ENCODE data around the gene PCYT2. TPM values are rescaled to one million over a fixed set of nuclear protein-coding genes. Genes with fewer than 3 reads are reported as not detected.

PCYT2 gene
- total RNA-seq (28.6 TPM), polyA plus RNA-seq (10 to 100 TPM; 25.6 to 30.9 (median 26.8) TPM)

- Histone ChIP-seq H3K27me3 (ENCODE audit: control insufficient read depth, insufficient read depth, low read length) (no peaks in the 10 kb centered on the region), H3K36me3 (ENCODE audit: control insufficient read depth, insufficient read depth, low read length) (peaks cover 36% of the 10 kb centered on the region), H3K9me3 (ENCODE audit: control insufficient read depth in 2 of 2, low read length in 2 of 2) (no peaks in the 10 kb centered on the region), H3K4me1 (ENCODE audit: control insufficient read depth, insufficient read depth, low read length, poor library complexity, severe bottlenecking) (peaks cover 24% of the 10 kb centered on the region), H3K27ac (ENCODE audit: insufficient read depth, low read length, poor library complexity, severe bottlenecking) (peak within 1 kb of the TSS; percentile 63), H3K4me3 (ENCODE audit: low read depth, low read length) (peak within 1 kb of the TSS; percentile 65)
- H3K27ac Mint-ChIP-seq: peak within 1 kb of the TSS in 1 of 3 donors; percentile 78
- DNase-seq: peak; percentile 91 to 94 (median 93)
- peaks cover 0 to 21% (median 5%) of the 10 kb centered on the region in 4 donors for H3K4me1 Mint-ChIP-seq
- ATAC-seq (ENCODE audit: low read depth in 2 of 2): peak; percentile 92 to 94
- no peaks in the 10 kb centered on the region for H3K9me3 Mint-ChIP-seq
- peak within 1 kb of the TSS; percentile 82 to 88 (median 87) for H3K4me3 Mint-ChIP-seq
- no peaks in the 10 kb centered on the region for H3K27me3 Mint-ChIP-seq
- peaks cover 9% of the 10 kb centered on the region for H3K36me3 Mint-ChIP-seq
Observed at GRCh38 chr17:81911277-81911961, at the start of gene PCYT2. TSS of gene PCYT2 (minus strand) at chr17:81911399. CDS start at chr17:81911355, 44 bp downstream.

GRCh38 chr17:81960130-81960958 is 49.1 kb upstream of the PCYT2 start:
- ATAC-seq (ENCODE audit: low read depth in 2 of 2): no peak
- Mint-ChIP-seq H3K9me3 (peaks cover 0 to 1% (median 0%) of the 10 kb centered on the region in 7 donors), H3K4me3 (peak overlapping the region in 2 of 4 donors; percentile 29 to 63), H3K36me3 (no peaks in the 10 kb centered on the region), H3K27me3 (peaks cover 26% of the 10 kb centered on the region), H3K27ac (no peak overlapping the region), H3K4me1 (peaks cover 0 to 13% (median 0%) of the 10 kb centered on the region in 4 donors)
- H3K9me3 ChIP-seq (ENCODE audit: control insufficient read depth in 2 of 2, low read length in 2 of 2): no peaks in the 10 kb centered on the region
- no peak overlapping the region for H3K27ac ChIP-seq (ENCODE audit: insufficient read depth, low read length, poor library complexity, severe bottlenecking)
- H3K4me1 ChIP-seq (ENCODE audit: control insufficient read depth, insufficient read depth, low read length, poor library complexity, severe bottlenecking): peaks cover 22% of the 10 kb centered on the region
- no peak for DNase-seq
- H3K27me3 ChIP-seq (ENCODE audit: control insufficient read depth, insufficient read depth, low read length): peaks cover 5% of the 10 kb centered on the region
- no peaks in the 10 kb centered on the region for H3K36me3 ChIP-seq (ENCODE audit: control insufficient read depth, insufficient read depth, low read length)
- H3K4me3 ChIP-seq (ENCODE audit: low read depth, low read length): no peak overlapping the region

GRCh38 chr17:81959362-81960129 is 48.3 kb upstream of the PCYT2 start:
- ATAC-seq (ENCODE audit: low read depth in 2 of 2): peak; percentile 93 to 94
- Mint-ChIP-seq H3K36me3 (no peaks in the 10 kb centered on the region), H3K27ac (no peak overlapping the region), H3K4me3 (peak overlapping the region in 3 of 4 donors; percentile 52 to 76 (median 70)), H3K4me1 (peaks cover 0 to 13% (median 0%) of the 10 kb centered on the region in 4 donors), H3K27me3 (peaks cover 26% of the 10 kb centered on the region), H3K9me3 (peaks cover 0 to 1% (median 0%) of the 10 kb centered on the region in 7 donors)
- Histone ChIP-seq H3K27me3 (ENCODE audit: control insufficient read depth, insufficient read depth, low read length) (peaks cover 5% of the 10 kb centered on the region), H3K27ac (ENCODE audit: insufficient read depth, low read length, poor library complexity, severe bottlenecking) (no peak overlapping the region), H3K9me3 (ENCODE audit: control insufficient read depth in 2 of 2, low read length in 2 of 2) (no peaks in the 10 kb centered on the region), H3K4me1 (ENCODE audit: control insufficient read depth, insufficient read depth, low read length, poor library complexity, severe bottlenecking) (peaks cover 22% of the 10 kb centered on the region), H3K4me3 (ENCODE audit: low read depth, low read length) (no peak overlapping the region), H3K36me3 (ENCODE audit: control insufficient read depth, insufficient read depth, low read length) (no peaks in the 10 kb centered on the region)
- peak; percentile 67 to 85 (median 79) for DNase-seq

GRCh38 chr17:81958633-81959342 is 47.6 kb upstream of the PCYT2 start:
- H3K27me3 ChIP-seq (ENCODE audit: control insufficient read depth, insufficient read depth, low read length): peaks cover 5% of the 10 kb centered on the region
- peak overlapping the region in 3 of 4 donors; percentile 52 to 76 (median 70) for H3K4me3 Mint-ChIP-seq
- H3K4me1 Mint-ChIP-seq: peaks cover 0 to 13% (median 0%) of the 10 kb centered on the region in 4 donors
- no peaks in the 10 kb centered on the region for H3K36me3 Mint-ChIP-seq
- H3K9me3 ChIP-seq (ENCODE audit: control insufficient read depth in 2 of 2, low read length in 2 of 2): no peaks in the 10 kb centered on the region
- no peaks in the 10 kb centered on the region for H3K36me3 ChIP-seq (ENCODE audit: control insufficient read depth, insufficient read depth, low read length)
- H3K4me1 ChIP-seq (ENCODE audit: control insufficient read depth, insufficient read depth, low read length, poor library complexity, severe bottlenecking): peaks cover 22% of the 10 kb centered on the region
- DNase-seq: no peak
- no peak overlapping the region for H3K4me3 ChIP-seq (ENCODE audit: low read depth, low read length)
- no peak overlapping the region for H3K27ac ChIP-seq (ENCODE audit: insufficient read depth, low read length, poor library complexity, severe bottlenecking)
- H3K27me3 Mint-ChIP-seq: peaks cover 18% of the 10 kb centered on the region
- ATAC-seq (ENCODE audit: low read depth in 2 of 2): no peak
- H3K27ac Mint-ChIP-seq: peak overlapping the region in 2 of 3 donors; percentile 49 to 71
- peaks cover 0 to 1% (median 0%) of the 10 kb centered on the region in 7 donors for H3K9me3 Mint-ChIP-seq

- H3K36me3 Mint-ChIP-seq: no peaks in the 10 kb centered on the region
- H3K4me3 Mint-ChIP-seq: no peak overlapping the region
- no peak for DNase-seq
Observed at GRCh38 chr17:81957691-81958432, 46.7 kb upstream of the PCYT2 start.

GRCh38 chr17:81956607-81957589 is 45.7 kb upstream of the PCYT2 start:
- Histone ChIP-seq H3K4me1 (ENCODE audit: control insufficient read depth, insufficient read depth, low read length, poor library complexity, severe bottlenecking) (peaks cover 29% of the 10 kb centered on the region), H3K27ac (ENCODE audit: insufficient read depth, low read length, poor library complexity, severe bottlenecking) (no peak overlapping the region), H3K27me3 (ENCODE audit: control insufficient read depth, insufficient read depth, low read length) (peaks cover 5% of the 10 kb centered on the region), H3K4me3 (ENCODE audit: low read depth, low read length) (no peak overlapping the region), H3K9me3 (ENCODE audit: control insufficient read depth in 2 of 2, low read length in 2 of 2) (no peaks in the 10 kb centered on the region), H3K36me3 (ENCODE audit: control insufficient read depth, insufficient read depth, low read length) (no peaks in the 10 kb centered on the region)
- Mint-ChIP-seq H3K9me3 (peaks cover 0 to 1% (median 0%) of the 10 kb centered on the region in 7 donors), H3K4me3 (no peak overlapping the region), H3K36me3 (no peaks in the 10 kb centered on the region), H3K27ac (peak overlapping the region in 2 of 3 donors; percentile 51 to 60), H3K27me3 (peaks cover 6% of the 10 kb centered on the region), H3K4me1 (peaks cover 0 to 17% (median 0%) of the 10 kb centered on the region in 4 donors)
- ATAC-seq (ENCODE audit: low read depth in 2 of 2) (no peak), DNase-seq (no peak)

More at GRCh38 chr17:81957691-81958432, 46.7 kb upstream of the PCYT2 start:
- H3K4me3 ChIP-seq (ENCODE audit: low read depth, low read length): no peak overlapping the region
- no peaks in the 10 kb centered on the region for H3K36me3 ChIP-seq (ENCODE audit: control insufficient read depth, insufficient read depth, low read length)
- no peaks in the 10 kb centered on the region for H3K9me3 ChIP-seq (ENCODE audit: control insufficient read depth in 2 of 2, low read length in 2 of 2)
- no peak for ATAC-seq (ENCODE audit: low read depth in 2 of 2)
- H3K4me1 ChIP-seq (ENCODE audit: control insufficient read depth, insufficient read depth, low read length, poor library complexity, severe bottlenecking): peaks cover 24% of the 10 kb centered on the region
- Mint-ChIP-seq H3K27ac (peak overlapping the region in 1 of 3 donors; percentile 25), H3K4me1 (peaks cover 0 to 16% (median 0%) of the 10 kb centered on the region in 4 donors), H3K9me3 (peaks cover 0 to 1% (median 0%) of the 10 kb centered on the region in 7 donors), H3K27me3 (peaks cover 11% of the 10 kb centered on the region)
- no peak overlapping the region for H3K27ac ChIP-seq (ENCODE audit: insufficient read depth, low read length, poor library complexity, severe bottlenecking)
- peaks cover 5% of the 10 kb centered on the region for H3K27me3 ChIP-seq (ENCODE audit: control insufficient read depth, insufficient read depth, low read length)
